Measurements from ENCODE around the gene KLK12.

KLK12 gene

GRCh38 chr19:51016798-51017683 lies 17.8 kb downstream of the KLK12 start:
- Histone ChIP-seq H3K9me2 (replicated peaks; ENCODE audit: insufficient read depth, low read length) (no peaks in the 10 kb centered on the region), H3K79me2 (ENCODE audit: low read length) (no peaks in the 10 kb centered on the region), H3K9me3 (replicated peaks; ENCODE audit: insufficient read depth, low read length) (no peaks in the 10 kb centered on the region), H2AFZ (ENCODE audit: low read length) (no peak overlapping the region), H3K4me2 (ENCODE audit: low read depth, low read length) (no peak overlapping the region), H3K4me1 (ENCODE audit: low read length) (no peaks in the 10 kb centered on the region), H4K20me1 (ENCODE audit: insufficient read depth, low read length) (no peaks in the 10 kb centered on the region), H3K9ac (ENCODE audit: low read length) (no peak overlapping the region), H3K4me3 (ENCODE audit: low read length) (no peak overlapping the region), H3K27ac (ENCODE audit: low read length) (no peak overlapping the region), H3F3A (ENCODE audit: insufficient read depth, low read length) (no peaks in the 10 kb centered on the region), H3K27me3 (replicated peaks; ENCODE audit: insufficient read depth, low read length) (peaks cover 1% of the 10 kb centered on the region), H3K36me3 (replicated peaks; ENCODE audit: insufficient read depth, low read length) (no peaks in the 10 kb centered on the region)
- DNase-seq: no peak
- TF ChIP-seq, protein P1, sequence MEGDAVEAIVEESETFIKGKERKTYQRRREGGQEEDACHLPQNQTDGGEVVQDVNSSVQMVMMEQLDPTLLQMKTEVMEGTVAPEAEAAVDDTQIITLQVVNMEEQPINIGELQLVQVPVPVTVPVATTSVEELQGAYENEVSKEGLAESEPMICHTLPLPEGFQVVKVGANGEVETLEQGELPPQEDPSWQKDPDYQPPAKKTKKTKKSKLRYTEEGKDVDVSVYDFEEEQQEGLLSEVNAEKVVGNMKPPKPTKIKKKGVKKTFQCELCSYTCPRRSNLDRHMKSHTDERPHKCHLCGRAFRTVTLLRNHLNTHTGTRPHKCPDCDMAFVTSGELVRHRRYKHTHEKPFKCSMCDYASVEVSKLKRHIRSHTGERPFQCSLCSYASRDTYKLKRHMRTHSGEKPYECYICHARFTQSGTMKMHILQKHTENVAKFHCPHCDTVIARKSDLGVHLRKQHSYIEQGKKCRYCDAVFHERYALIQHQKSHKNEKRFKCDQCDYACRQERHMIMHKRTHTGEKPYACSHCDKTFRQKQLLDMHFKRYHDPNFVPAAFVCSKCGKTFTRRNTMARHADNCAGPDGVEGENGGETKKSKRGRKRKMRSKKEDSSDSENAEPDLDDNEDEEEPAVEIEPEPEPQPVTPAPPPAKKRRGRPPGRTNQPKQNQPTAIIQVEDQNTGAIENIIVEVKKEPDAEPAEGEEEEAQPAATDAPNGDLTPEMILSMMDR (IDR thresholded peaks at IDR 0.05; ENCODE audit: low read length): no peak
- TF ChIP-seq EZH2 (optimal IDR thresholded peaks at IDR 0.05; ENCODE audit: low read depth, low read length) (no peak), EZH2phosphoT487 (IDR thresholded peaks at IDR 0.05; ENCODE audit: low read length) (no peak)

DNA sequence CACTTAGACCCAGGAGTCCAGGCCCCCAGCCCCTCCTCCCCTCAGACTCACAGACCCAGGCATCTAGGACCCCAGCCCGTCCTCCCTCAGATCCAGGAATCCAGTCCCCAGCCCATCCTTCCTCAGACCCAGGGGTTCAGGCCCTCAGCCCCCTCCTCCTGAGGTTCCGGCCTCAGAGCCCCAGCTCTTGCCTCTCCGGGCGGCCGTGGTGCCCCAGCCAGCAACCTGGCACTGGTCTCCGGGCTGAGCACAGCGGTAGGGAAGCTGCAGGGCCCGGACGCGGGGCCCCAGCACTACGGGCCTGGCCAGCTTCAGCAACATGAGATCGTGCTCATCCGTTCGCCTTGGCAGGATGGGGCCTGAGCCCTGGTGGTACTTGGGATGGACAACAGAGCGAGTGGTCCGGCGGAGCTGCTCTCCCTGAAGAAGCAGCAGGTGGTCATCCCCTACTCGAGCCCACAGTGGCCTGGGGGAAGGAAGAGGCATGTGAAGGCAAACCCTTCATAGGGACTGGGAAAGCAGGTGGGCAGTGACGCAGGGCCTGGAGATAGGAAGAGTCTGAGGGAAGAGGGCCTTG lies 19.0 kb downstream of the KLK12 start:
- no peaks in the 10 kb centered on the region for H3F3A ChIP-seq (ENCODE audit: insufficient read depth, low read length)
- no peak for DNase-seq
- H3K9me2 ChIP-seq (replicated peaks; ENCODE audit: insufficient read depth, low read length): no peaks in the 10 kb centered on the region
- H4K20me1 ChIP-seq (ENCODE audit: insufficient read depth, low read length): no peaks in the 10 kb centered on the region
- TF ChIP-seq EZH2 (optimal IDR thresholded peaks at IDR 0.05; ENCODE audit: low read depth, low read length) (no peak), EZH2phosphoT487 (IDR thresholded peaks at IDR 0.05; ENCODE audit: low read length) (no peak)
- TF ChIP-seq, protein P1 (IDR thresholded peaks at IDR 0.05; ENCODE audit: low read length): no peak
- H3K4me2 ChIP-seq (ENCODE audit: low read depth, low read length): no peak overlapping the region
- no peaks in the 10 kb centered on the region for H3K79me2 ChIP-seq (ENCODE audit: low read length)
- H3K27ac ChIP-seq (ENCODE audit: low read length): no peak overlapping the region
- H3K36me3 ChIP-seq (replicated peaks; ENCODE audit: insufficient read depth, low read length): no peaks in the 10 kb centered on the region
- no peak overlapping the region for H3K9ac ChIP-seq (ENCODE audit: low read length)
- no peak overlapping the region for H3K4me3 ChIP-seq (ENCODE audit: low read length)
- H3K9me3 ChIP-seq (replicated peaks; ENCODE audit: insufficient read depth, low read length): no peaks in the 10 kb centered on the region
- H2AFZ ChIP-seq (ENCODE audit: low read length): no peak overlapping the region
- H3K27me3 ChIP-seq (replicated peaks; ENCODE audit: insufficient read depth, low read length): no peaks in the 10 kb centered on the region
- no peaks in the 10 kb centered on the region for H3K4me1 ChIP-seq (ENCODE audit: low read length)

DNA sequence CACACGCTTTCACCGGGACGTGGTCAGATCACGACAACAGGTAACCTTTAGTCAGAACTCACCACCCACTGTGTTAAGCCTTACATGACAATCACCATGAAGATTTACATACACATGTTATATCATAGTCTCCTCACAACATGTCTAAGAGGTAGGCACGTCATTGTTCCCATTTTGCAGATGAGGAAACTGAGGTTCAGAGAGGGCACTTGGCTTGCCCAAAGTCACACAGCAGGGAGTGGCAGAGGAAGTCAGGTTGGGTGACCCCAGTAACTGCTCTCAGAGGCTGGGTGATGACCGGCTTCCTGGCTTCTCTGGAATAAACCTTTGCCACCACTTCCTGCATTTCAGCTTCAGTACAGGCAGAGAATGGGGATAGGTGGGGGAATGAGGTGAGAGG lies 20.6 kb downstream of the KLK12 start:
- Histone ChIP-seq H2AFZ (ENCODE audit: low read length) (no peak overlapping the region), H4K20me1 (ENCODE audit: insufficient read depth, low read length) (no peaks in the 10 kb centered on the region), H3F3A (ENCODE audit: insufficient read depth, low read length) (no peaks in the 10 kb centered on the region), H3K9me3 (replicated peaks; ENCODE audit: insufficient read depth, low read length) (no peaks in the 10 kb centered on the region), H3K79me2 (ENCODE audit: low read length) (no peaks in the 10 kb centered on the region), H3K4me1 (ENCODE audit: low read length) (no peaks in the 10 kb centered on the region), H3K27ac (ENCODE audit: low read length) (no peak overlapping the region), H3K27me3 (replicated peaks; ENCODE audit: insufficient read depth, low read length) (no peaks in the 10 kb centered on the region), H3K9me2 (replicated peaks; ENCODE audit: insufficient read depth, low read length) (no peaks in the 10 kb centered on the region), H3K4me2 (ENCODE audit: low read depth, low read length) (no peak overlapping the region), H3K4me3 (ENCODE audit: low read length) (no peak overlapping the region), H3K36me3 (replicated peaks; ENCODE audit: insufficient read depth, low read length) (no peaks in the 10 kb centered on the region), H3K9ac (ENCODE audit: low read length) (no peak overlapping the region)
- no peak for DNase-seq
- TF ChIP-seq, protein P1 (IDR thresholded peaks at IDR 0.05; ENCODE audit: low read length): no peak
- TF ChIP-seq EZH2phosphoT487 (IDR thresholded peaks at IDR 0.05; ENCODE audit: low read length): no peak
- no peak for TF ChIP-seq EZH2 (optimal IDR thresholded peaks at IDR 0.05; ENCODE audit: low read depth, low read length)
